Tongue (tissue), 2 donors: Measurements from ENCODE around the gene OVAAL. TPM values are rescaled to one million over a fixed set of nuclear protein-coding genes. Genes with fewer than 3 reads are reported as not detected.
A peak's percentile ranks its signal among the peaks of the same experiment; 100 is the strongest.

Experiments used
- DNase-seq: peaks from one replicate; pipeline ENCODE4 v3.0.0-alpha.2; 2015
- total RNA-seq: library from RNA; depleted of rRNA; stranded (reverse); fragments of >200 nt; gene quantifications from one replicate; pipeline ENCODE4 v1.2.3, GENCODE V29; 2014

The OVAAL gene
- not detected for total RNA-seq

DNA sequence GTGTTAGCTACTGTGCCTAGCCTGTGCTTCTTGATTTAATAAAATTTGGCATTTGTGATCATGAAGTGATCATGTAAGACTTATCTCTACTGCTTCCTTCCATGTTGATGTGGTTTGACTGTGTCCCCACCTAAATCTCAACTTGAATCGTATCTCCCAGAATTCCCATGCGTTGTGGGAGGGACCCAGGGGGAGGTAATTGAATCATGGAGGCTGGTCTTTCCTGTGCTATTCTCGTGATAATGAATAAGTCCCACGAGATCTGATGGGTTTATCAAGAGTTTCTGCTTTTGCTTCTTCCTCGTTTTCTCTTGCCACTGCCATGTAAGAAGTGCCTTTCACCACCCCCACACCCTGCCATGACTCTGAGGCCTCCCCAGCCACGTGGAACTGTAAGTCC lies at the start of gene OVAAL:
Gene OVAAL (plus strand): TSS at position 301 of the 400 bp plus-strand sequence.
- DNase-seq = no peak

DNA sequence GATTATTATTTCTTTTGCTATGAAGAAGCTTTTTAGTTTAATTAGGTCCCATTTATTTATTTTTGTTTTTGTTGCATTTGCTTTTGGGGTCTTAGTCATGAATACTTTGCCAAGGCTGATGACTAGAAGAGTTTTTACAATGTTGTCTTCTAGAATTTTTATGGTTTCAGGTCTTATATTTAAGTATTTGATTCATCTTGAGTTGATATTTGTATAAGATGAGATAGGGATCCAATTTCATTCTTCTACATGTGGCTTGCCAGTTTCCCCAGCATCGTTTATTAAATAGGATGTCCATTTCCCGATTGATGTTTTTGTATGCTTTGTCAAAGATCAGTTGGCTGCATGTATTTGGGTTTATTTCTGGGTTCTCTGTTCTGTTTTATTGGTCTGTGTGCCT lies 47.9 kb upstream of the OVAAL start:
- DNase-seq = no peak

DNA sequence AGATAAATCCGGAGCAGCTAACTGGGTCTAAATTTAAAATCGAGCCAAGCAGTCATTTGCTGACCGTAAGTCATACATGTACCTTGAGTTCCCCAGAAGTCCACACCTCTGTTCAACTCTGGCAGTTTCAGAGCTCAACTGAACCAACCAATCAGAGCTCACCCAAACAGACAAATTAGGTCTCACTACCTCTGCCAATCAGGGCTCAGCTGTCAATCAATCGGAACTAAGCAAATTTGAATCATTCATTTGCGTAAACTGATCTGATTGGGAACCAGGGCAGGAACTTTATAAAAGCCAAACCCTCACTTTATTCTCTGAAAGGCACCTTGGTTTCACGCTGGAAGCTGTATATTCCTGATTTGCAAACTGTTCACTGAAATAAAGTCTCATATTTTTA lies 45.2 kb upstream of the OVAAL start:
- DNase-seq = no peak

DNA sequence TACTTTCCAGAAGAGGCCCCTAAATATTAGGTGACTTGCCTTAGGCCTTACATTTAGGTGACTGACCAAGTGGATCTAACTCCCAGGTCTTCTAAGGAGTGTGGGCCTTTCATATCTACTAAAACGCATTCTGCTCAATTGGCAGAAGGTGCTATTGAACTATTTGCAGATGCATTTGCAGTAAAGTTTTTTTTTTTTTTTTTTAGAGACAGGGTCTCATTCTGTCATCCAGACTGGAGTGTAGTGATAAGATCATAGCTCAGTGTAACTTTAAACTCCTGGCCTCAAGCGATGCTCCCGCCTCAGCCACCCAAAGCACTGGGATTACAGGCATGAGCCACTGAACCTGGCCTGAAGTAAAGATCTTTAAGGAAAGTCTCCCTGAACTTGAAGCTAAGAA lies 43.4 kb upstream of the OVAAL start:
- DNase-seq = no peak

DNA sequence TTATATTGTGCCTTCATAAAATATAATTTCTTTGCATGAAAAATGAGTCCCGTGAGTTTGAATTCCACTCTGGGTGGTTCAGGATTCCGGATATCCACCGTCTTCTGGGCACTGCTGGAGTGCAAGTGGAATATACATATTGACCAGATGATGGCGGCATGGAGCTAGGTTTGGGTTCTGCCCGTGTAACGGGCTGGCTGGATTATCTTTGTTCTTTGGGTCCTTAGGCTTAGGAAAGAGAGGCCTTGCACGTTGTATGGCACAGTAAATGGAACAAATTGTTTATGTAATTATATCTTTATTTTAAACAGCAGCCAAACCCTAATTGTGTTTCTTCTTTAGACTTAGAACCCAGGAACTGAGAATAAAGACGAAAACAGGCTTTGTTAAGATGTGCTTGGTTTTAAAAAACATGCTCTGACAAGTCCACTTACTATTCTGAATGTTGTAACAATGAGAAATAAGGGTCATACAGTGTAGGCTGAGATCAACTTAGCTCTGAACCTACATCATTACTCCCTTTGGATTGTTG lies 42.8 kb upstream of the OVAAL start:
- peak; percentile 92 for DNase-seq

DNA sequence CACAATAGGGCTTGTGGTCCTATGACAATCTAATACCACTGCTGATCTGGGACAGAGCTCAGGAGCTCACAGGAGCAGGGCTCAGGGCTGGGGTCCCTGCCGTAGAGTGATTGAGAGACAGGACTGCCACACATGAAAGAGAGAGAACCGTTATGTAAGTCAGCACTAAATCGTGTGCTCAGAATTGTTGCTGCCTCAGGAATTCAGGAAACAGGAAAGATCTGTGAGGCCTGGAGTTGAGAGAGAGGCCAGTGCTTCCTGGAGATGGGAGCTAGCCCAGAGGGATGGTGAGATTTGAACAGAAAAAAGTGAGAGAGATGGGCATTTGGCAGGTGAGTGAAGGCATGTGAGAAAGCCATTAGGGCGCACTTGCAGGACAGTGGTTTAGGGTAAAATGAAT lies 38.9 kb upstream of the OVAAL start:
- no peak for DNase-seq

DNA sequence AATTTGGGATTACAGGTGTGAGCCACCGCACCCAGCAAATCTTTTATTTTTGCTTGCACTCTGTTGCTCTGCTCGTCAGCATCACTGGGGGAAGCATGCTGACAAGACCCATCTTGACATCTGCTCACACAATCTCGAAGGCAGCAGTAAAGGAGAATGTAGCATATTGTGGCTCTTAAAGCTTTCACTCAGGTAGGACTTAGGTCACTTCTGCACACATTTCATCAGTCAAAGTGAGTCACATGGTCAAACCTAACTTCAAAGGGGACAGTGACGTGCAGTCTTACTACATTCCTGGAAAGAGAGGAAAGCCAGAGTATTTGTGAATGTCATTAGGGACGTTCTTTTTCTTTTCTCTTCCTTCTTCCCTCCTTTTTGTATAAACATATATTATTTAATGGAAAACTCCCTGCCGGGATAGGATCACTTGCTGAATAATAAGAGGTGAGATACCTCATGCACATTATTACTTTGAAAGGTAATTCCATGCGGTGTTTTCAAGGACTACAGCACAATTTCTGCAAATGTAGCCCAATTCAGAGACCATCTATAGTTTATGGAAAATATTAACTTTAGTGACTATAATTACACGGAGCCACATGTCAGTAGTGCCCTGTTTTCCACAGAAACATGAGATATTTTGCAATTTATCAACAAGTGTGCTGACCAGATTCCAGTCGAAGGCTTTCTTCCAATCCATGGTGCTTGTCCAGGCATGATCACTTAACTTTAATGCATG lies 37.1 kb upstream of the OVAAL start:
- no peak for DNase-seq

DNA sequence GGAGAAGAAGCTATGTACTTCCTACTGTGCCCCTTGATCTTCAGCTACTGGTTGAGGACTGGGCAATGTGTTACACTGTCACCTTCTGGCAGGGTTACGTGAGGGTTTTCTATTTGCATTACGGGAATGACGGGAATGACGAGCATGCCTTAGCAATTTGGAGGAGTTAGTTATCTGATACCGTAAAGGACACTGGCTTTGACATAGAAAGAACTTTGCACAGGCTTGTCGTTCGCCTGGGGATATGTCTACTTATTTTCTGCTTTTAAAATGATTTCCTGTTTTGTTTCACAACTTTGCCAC lies 36.6 kb upstream of the OVAAL start:
- peak; percentile 35 for DNase-seq

DNA sequence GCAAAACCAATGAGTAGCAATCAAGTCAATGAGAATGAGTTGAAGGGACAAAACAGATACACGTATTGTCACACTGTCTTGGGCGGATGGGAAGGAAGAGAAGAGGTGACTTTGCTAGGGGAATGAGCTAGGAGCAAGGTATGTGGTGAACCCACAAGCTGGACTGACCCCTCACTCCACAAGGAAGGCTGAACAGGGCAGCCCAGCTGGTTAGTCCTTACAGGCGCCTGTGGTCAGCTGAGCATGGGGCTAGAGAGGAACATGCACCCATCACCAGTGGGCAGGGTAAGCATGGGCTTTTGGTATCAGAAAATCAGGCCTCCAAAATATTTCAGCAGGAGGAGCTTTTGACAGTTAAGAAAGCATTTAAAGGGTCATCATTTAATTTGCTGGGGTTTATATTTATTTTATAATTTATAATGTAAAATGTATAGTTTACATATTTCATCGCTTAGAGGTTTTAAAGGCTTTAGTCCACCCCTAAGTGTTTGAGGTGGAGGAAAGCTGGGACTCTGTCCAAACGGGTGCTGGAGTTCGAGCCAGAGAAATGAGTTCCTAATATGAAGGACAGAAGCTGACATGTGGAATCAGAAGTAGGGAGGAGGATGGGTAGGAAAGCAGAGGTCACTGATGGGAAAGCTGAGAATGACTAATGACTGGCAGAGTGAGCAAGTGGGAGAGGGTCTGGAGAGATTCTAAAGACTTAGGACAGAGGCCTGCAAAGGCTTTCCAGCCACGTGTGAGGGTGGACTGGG lies 34.4 kb upstream of the OVAAL start:
- no peak for DNase-seq

DNA sequence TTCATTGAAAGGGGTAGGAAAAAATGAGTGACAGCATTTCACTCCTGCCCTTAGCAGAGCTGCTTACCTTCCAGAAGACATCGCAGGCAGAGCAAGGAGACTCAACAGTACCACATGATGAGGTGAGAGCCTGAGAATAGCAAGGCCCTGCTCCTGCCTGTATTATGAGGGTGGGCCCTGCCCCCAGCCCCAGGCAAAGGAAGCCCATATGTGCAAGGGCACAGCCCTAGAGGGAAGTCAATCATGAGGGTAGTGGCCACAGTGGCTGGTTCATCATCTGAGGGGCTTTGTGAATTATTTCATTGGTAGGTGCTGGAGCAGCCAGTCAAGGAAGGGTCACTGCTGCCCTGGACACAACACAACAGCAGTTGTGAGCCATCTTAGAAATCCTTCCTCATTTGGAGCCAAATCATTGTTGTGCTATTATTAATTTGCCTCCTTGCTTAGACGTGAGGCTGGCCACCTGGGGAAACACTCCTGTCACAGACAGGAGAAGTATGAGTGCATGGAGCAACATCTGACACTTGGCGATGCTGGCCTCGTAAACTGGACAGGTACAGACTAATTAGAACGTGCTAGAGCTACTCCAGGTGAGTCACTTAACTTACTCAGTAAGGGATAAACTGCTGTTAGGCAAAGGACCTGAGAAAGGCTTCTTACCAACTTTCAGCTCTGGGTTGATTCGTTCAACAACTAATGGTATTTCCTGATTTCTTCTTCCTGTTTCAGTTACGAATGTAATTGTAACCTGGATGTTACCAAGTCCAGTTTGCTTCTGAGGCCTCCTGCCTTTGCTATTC lies 33.6 kb upstream of the OVAAL start:
- DNase-seq = no peak

DNA sequence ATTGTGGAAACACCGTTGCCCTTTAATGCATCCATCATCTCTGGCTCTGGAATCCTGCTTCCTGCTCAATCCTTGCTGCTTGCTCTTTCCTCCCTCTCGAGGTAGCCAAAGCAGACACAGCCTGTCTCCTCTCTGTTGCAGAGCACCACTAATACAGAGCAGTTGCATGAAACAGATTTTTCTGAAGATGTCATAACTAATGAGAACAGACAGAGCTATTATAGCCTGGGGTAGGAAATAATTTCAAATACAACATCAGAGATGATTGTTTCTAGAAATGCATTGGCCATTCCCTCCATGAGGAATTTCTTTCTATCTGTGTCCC lies 33.1 kb upstream of the OVAAL start:
- DNase-seq = no peak

DNA sequence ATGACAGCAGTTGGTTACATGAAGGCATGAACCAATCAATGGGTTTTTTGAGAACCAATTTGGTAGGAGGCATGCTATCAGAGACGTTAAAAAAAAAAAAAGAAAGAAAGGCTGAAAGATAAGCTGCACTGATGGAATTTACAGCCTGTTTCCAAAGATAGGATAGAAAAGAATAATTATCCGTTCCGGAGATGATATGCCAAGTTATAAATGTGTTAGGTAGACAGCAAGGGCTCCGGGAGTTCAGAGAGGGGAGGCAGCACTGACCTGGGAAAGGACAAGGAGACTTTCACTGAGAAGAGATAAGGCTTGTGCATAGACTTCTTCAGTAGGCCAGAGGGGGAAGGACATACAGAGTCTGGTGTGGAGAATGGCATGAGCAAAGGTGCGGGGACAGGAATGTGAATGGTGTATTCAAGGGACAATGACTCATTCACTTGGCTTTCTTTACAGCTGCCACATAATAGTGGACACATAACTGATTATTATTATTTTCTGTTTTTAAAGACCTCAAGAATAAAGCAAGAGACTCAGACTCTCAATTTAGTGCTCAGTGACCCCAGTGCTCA lies 31.6 kb upstream of the OVAAL start:
- no peak for DNase-seq

DNA sequence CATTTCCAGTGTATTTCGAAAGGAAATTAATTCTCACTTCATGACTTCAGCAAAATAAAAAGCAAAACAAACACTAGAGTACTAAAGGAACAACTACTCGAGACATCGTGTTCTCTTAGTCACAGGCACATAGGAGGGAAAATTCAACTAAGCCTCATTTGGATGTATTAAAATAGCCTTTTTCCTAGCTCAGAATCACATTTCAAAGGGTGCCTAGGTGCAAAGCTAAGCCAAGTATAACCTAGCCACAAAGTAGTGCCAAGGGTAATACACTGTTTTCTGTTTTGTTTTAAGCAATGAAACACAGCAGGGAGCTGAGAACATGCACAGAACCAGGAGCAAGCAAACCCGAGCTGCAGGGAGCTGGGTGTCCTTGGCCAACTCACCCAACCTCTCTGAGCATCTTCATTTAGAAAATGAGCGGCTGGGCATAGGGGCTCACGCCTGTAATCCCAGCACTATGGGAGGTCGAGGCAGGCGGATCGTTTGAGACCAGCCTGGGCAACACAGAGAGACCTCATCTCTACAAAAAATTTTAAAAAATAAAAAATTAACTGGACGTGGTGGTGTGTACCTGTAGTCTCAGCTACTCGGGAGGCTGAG lies 29.8 kb upstream of the OVAAL start:
- DNase-seq = no peak

DNA sequence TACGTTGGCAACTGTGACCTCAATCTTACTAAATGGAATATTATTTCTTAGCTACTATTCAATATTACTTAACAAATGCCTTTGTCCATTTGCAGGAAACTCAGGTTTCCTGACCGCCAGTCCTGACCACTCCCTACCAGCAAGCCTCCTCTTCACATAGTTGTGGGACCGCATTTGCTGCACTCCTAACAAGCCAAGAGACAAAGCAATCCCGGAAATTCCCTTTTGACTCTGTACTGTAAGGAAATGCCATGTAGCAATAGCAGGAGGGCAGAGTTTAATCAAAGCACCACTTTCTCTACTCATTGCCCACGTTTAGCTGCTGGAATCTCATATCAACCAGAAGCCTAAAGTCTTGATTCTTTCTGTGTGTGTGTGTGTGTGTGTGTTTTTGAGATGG lies 28.3 kb upstream of the OVAAL start:
- DNase-seq = no peak

DNA sequence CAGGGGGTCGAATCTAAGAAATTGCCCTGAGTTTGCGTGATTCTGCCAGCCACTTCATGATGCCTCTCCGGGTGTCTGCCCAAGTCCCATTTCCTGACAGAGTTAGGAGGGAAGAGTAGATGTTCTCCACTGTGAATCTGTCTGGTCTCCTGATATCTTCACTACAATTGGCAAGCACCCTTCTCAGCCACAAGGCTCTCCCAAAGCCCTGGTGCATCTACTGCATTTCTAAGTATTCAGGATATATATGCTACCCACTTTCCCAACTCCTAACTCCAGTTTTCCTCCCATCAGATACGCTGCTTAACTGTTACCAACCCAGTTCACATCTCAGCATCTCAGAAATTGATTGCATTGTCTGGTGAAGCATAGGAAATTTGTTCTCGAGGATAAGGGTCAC lies 25.9 kb upstream of the OVAAL start:
- no peak for DNase-seq

DNA sequence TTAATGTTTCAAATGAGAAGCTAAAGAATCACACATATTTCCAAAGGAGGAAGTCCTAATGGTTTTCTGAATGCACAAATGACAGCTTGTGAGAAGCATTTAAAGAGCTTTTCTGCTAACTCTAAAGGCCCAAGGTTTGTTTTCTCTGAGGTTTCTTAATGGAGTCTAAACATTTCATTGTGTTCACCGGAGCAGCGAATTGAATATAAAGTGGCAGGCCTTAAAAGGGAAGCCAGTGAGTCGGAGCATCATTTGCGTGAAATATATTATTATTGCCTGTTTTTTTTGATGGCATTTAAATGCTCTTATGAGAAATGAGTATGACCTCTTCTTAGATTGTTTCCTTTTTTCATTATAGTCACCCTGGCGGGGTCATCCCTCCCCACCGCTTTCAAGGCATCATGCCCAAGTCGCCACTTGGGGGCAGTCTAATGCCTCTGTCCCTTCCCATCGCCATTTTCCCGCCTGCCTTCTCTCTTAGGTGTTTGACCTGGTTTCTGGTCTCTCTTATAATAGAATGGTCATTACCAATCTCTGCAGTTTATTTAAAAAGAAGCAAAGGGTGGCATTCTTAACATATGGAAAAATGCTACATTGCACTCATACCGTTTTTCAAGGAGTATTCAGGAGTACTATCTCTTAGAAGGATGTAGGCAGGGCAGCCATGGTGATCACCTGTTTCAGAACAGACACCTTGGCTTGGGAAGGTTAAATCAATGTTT lies 25.3 kb upstream of the OVAAL start:
- DNase-seq = peak; percentile 69

DNA sequence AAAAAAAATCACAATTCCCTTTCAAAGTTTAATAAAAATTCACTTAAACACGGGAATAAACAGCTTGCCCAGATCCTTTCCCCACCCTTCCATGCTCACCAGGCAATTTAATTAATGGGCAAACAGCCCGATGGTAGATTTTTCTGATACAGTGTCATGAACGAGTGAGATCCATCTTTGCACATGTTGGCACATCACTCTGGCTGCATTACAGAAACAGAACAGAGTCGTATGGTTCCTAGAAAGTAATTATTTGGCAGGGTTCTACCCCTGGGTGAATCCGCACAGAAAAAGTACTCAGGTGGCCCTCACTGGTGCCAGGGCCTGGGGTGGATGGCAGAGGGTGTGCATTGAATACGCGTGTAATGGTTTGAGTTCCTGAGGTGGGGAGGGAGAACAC lies 24.6 kb upstream of the OVAAL start:
- DNase-seq = no peak

DNA sequence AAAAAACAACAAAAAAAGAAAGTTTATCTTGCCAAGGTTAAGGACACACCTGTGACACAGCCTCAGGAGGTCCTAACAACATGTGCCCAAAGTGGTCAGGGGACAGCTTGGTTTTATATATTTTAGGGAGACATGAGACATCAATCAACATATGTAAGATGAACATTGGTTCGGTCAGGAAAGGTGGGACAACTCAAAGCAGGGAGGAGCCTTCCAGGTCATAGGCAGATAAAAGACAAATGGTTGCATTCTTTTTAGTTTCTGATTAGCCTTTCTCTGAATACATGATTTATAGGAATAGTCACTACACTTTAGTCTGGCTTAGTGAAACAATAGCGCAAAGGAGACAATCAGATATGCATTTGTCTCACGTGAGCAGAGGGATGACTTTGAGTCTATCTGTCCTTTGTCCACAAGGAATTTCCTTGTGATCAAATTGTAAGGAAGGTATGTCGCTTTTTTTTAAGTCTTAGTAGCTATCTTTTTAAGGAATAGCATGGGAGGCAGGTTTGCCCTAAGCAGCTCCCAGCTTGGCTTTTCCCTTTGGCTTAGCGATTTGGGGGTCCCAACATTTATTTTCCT lies 23.3 kb upstream of the OVAAL start:
- DNase-seq = no peak

DNA sequence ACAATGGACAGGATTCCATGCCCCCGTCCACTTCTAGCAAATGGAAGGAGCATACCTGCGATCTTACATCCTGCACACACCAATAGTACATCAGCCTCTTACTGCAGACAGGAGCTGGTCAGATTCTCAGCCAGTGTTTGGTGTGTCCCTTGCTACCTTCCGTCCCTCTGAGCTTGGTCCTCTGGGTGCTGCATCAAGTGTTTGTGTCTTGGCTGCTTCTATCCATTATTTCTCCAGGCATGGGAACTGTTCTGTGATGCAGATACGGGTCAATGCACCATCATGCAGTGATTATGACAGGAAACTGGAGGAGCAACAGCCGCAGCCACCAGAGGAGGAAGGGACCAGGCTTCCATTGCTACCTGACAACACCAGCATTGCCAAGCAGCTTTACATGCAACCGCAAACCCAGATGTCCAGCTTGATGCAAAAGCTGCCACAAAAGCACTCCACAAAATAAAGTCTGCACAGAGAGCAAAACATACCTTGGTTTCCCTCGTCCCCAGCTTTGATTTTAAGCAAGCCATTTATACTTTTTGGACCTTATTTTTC lies 21.9 kb upstream of the OVAAL start:
- no peak for DNase-seq

DNA sequence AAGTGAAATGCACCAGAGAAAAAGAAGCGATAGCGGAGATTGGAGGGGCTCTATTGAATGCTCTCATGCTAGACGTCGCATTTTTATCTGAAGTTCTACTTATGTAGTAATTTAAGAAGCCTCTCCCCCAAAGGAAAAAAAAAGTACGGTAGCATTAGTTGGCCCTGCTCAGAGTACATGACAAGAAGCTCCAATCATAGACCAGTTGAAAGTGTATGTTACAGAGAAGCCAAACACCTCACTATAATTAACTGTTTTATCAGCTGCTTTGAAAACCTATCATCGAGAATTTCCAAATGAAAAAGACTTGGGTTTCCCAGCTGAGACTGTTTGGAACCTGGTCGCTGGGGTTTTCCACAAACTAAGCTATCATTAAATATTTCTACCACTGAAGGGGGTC lies 19.6 kb upstream of the OVAAL start:
- no peak for DNase-seq
